Endodermal cell (in vitro differentiated cells): ENCODE results near the gene CDH4. TPM values are rescaled to one million over a fixed set of nuclear protein-coding genes. Genes with fewer than 3 reads are reported as not detected.

Source experiments
- DNase-seq: peaks from one replicate; pipeline ENCODE4 v3.0.0-alpha.2; 2017
- H3K27ac ChIP-seq: 2 replicates; pipeline ENCODE4 v1.5.1; 2013; ENCODE audit warnings: mild to moderate bottlenecking, low read depth, low read length, moderate library complexity
- H3K27me3 ChIP-seq: 2 replicates; pipeline ENCODE4 v1.6.1; 2013; ENCODE audit warnings: mild to moderate bottlenecking, low read length, moderate library complexity; ENCODE audit not compliant: insufficient read depth, control insufficient read depth, poor library complexity, severe bottlenecking
- H3K36me3 ChIP-seq: 2 replicates; pipeline ENCODE4 v1.7.0; 2013; ENCODE audit warnings: mild to moderate bottlenecking, low read length, moderate library complexity; ENCODE audit not compliant: control insufficient read depth, insufficient read depth
- H3K4me1 ChIP-seq: one replicate; pipeline ENCODE4 v1.7.0; 2013; ENCODE audit warnings: low read length; ENCODE audit not compliant: control insufficient read depth, insufficient read depth
- H3K4me3 ChIP-seq: 2 replicates; pipeline ENCODE4 v1.5.1; 2013; ENCODE audit warnings: mild to moderate bottlenecking, low read length, moderate library complexity
- H3K9ac ChIP-seq: 2 replicates; pipeline ENCODE4 v1.6.1; 2013; ENCODE audit warnings: mild to moderate bottlenecking, low read length, moderate library complexity; ENCODE audit not compliant: poor library complexity, severe bottlenecking; ENCODE audit errors: extremely low read depth
- H3K9me3 ChIP-seq: 2 replicates; pipeline ENCODE4 v1.6.1; 2013; ENCODE audit warnings: mild to moderate bottlenecking, low read length, moderate library complexity; ENCODE audit not compliant: control insufficient read depth
- H3K27ac Mint-ChIP-seq: 2 replicates; pipeline ENCODE4 v1.8.0; 2020; ENCODE audit warnings: mixed read lengths
- H3K27me3 Mint-ChIP-seq: 2 replicates; pipeline ENCODE4 v1.8.0; 2021; ENCODE audit warnings: mild to moderate bottlenecking, mixed read lengths; ENCODE audit not compliant: insufficient read depth
- H3K36me3 Mint-ChIP-seq: 2 replicates; pipeline ENCODE4 v1.8.0; 2020; ENCODE audit warnings: low read depth, mixed read lengths
- H3K4me1 Mint-ChIP-seq: 2 replicates; pipeline ENCODE4 v1.8.0; 2020; ENCODE audit warnings: mixed read lengths
- H3K4me3 Mint-ChIP-seq: 2 replicates; pipeline ENCODE4 v1.8.0; 2020; ENCODE audit warnings: mild to moderate bottlenecking, moderate library complexity, mixed read lengths
- H3K9me3 Mint-ChIP-seq: 2 replicates; pipeline ENCODE4 v1.8.0; 2020; ENCODE audit warnings: mild to moderate bottlenecking, mixed read lengths
- WGBS, 2 experiments: methylation state at CpG; one replicate each; pipeline versions ENCODE4 v1.1.5 to v1.1.7; 2013; ENCODE audit warnings: missing lambda C conversion rate in 2 of 2, mixed read lengths in 1 of 2; ENCODE audit not compliant: insufficient coverage in 1 of 2, insufficient read length in 1 of 2; 5-methylcytosine and 5-hydroxymethylcytosine counted together
- total RNA-seq, 2 donors: library from RNA; stranded (reverse); fragmentation: NEBNext Ultra II Directional in 1 of 2; extraction: Animal tissue kit (Norgen Biotek cat#: 25700) in 1 of 2; gene quantifications; 2 replicates in 1 of 2; 3 replicates in 1 of 2; pipeline ENCODE4 v1.2.1, GENCODE V29; 2021
- TF ChIP-seq, protein P1 (sequence below): fragments of 200-600 bp; sonication (generic); conservative IDR thresholded peaks from 2 replicates; pipeline ENCODE4 v1.5.0; 2021; ENCODE audit warnings: antibody characterized with exemption, mild to moderate bottlenecking

The CDH4 gene
- total RNA-seq, 2 donors from 2014 or later, result 1.8 to 5.8 TPM

- no peak for DNase-seq
- peaks cover 26% of the 10 kb centered on the region for H3K27me3 Mint-ChIP-seq
- H3K4me3 Mint-ChIP-seq, result no peak overlapping the region
- H3K36me3 Mint-ChIP-seq, result peaks cover 7% of the 10 kb centered on the region
- Histone ChIP-seq H3K4me1 (no peaks in the 10 kb centered on the region), H3K9ac (no peak overlapping the region), H3K9me3 (peaks cover 11% of the 10 kb centered on the region), H3K27ac (no peak overlapping the region), H3K27me3 (no peaks in the 10 kb centered on the region), H3K4me3 (no peak overlapping the region), H3K36me3 (no peaks in the 10 kb centered on the region)
- TF ChIP-seq, protein P1, sequence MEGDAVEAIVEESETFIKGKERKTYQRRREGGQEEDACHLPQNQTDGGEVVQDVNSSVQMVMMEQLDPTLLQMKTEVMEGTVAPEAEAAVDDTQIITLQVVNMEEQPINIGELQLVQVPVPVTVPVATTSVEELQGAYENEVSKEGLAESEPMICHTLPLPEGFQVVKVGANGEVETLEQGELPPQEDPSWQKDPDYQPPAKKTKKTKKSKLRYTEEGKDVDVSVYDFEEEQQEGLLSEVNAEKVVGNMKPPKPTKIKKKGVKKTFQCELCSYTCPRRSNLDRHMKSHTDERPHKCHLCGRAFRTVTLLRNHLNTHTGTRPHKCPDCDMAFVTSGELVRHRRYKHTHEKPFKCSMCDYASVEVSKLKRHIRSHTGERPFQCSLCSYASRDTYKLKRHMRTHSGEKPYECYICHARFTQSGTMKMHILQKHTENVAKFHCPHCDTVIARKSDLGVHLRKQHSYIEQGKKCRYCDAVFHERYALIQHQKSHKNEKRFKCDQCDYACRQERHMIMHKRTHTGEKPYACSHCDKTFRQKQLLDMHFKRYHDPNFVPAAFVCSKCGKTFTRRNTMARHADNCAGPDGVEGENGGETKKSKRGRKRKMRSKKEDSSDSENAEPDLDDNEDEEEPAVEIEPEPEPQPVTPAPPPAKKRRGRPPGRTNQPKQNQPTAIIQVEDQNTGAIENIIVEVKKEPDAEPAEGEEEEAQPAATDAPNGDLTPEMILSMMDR, result no peak
- no peak overlapping the region for H3K27ac Mint-ChIP-seq
- WGBS, 2 experiments, result 82 to 100% methylated on average over 1 to 6 of the region's 7 CpGs
- H3K9me3 Mint-ChIP-seq, result peaks cover 22% of the 10 kb centered on the region
- H3K4me1 Mint-ChIP-seq, result peaks cover 13% of the 10 kb centered on the region
Observed at GRCh38 chr20:61387954-61388348, 135.9 kb downstream of the CDH4 start.

GRCh38 chr20:61389077-61389476, 137.0 kb downstream of the CDH4 start:
- 92 to 100% methylated on average over 7 to 10 of the region's 10 CpGs for WGBS, 2 experiments
- Histone ChIP-seq H3K27ac (no peak overlapping the region), H3K4me3 (no peak overlapping the region), H3K4me1 (no peaks in the 10 kb centered on the region), H3K9me3 (peaks cover 8% of the 10 kb centered on the region), H3K27me3 (no peaks in the 10 kb centered on the region), H3K9ac (no peak overlapping the region), H3K36me3 (no peaks in the 10 kb centered on the region)
- DNase-seq, result no peak
- TF ChIP-seq, protein P1, result no peak
- Mint-ChIP-seq H3K27ac (no peak overlapping the region), H3K4me3 (no peak overlapping the region), H3K27me3 (peaks cover 24% of the 10 kb centered on the region), H3K4me1 (peaks cover 13% of the 10 kb centered on the region), H3K36me3 (peaks cover 7% of the 10 kb centered on the region), H3K9me3 (peaks cover 18% of the 10 kb centered on the region)

DNA sequence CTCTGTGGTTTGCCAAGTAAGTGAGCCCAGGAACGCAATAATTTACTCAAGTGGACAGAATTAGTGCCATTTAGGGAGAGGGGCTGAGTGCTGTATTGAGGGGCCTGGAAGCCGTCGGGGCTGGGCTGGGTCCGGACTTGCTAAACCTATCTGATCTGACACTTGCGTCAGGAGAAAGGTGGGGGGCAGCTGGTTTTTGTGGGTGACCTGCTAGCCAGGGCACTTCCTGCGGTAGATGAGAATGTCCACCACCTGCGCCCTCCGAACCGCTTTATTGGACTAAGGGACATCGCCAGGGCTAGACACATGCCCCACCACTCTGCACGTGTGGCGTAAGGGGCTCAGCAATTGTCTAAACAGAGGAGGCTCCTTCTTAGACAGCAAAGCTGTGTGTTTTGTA, 139.1 kb downstream of the CDH4 start:
- H3K9me3 Mint-ChIP-seq, result peaks cover 2% of the 10 kb centered on the region
- Histone ChIP-seq H3K9ac (no peak overlapping the region), H3K27ac (no peak overlapping the region), H3K4me1 (no peaks in the 10 kb centered on the region), H3K9me3 (no peaks in the 10 kb centered on the region), H3K4me3 (no peak overlapping the region), H3K36me3 (no peaks in the 10 kb centered on the region), H3K27me3 (no peaks in the 10 kb centered on the region)
- no peak overlapping the region for H3K4me3 Mint-ChIP-seq
- peaks cover 12% of the 10 kb centered on the region for H3K27me3 Mint-ChIP-seq
- 95% methylated on average over 4 to 12 of the region's 12 CpGs for WGBS, 2 experiments
- H3K27ac Mint-ChIP-seq, result no peak overlapping the region
- TF ChIP-seq, protein P1, result no peak
- H3K4me1 Mint-ChIP-seq, result peaks cover 13% of the 10 kb centered on the region
- H3K36me3 Mint-ChIP-seq, result no peaks in the 10 kb centered on the region
- DNase-seq, result no peak
